CMK (cell line): ENCODE data around the gene FAM237B.

Source experiments
- DNase-seq: peaks from one replicate; pipeline ENCODE4 v3.0.0-alpha.2; 2010; ENCODE audit warnings: low read depth

Gene FAM237B

GRCh38 chr7:90290244-90291113 is 30.6 kb downstream of the FAM237B start:
- no peak for DNase-seq

DNA sequence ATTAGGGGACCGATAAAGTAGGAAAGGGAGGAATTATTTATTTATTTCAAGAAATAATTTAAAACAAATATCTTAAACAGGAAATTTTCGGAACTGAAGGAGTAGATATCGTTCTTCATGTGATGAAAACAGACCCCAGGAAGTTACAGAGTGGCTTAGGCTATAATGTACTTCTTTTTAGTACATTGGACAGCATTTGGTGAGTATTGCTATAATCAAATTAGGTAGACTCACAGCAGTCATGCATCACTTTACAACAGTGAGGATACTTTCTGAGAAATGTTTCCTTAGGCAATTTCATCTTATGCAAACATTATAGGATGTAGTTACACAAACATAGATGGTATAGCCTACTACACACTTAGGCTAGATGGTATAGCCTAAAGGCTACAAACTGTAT is 33.0 kb downstream of the FAM237B start:
- DNase-seq: no peak

GRCh38 chr7:90276033-90276728 is 44.9 kb downstream of the FAM237B start:
- no peak for DNase-seq

DNA sequence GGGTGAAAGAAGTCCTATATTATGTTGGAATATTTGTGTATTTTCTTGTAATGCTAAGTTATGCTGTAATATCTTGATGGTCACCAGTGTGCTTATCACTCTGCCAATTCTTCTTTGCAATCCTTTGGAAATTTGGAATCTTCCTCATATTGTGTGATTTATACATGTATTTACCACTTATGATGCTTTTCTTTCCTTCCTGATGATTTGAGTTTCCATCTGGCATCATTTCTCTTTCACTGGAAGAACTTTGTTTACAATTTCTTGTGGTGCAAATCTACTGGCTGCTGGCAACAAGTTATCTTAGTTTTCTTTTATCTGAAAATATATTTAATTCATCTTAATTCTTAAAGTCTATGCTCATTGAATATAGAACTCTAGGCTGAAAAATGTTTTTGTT is 46.9 kb downstream of the FAM237B start:
- DNase-seq: no peak

DNA sequence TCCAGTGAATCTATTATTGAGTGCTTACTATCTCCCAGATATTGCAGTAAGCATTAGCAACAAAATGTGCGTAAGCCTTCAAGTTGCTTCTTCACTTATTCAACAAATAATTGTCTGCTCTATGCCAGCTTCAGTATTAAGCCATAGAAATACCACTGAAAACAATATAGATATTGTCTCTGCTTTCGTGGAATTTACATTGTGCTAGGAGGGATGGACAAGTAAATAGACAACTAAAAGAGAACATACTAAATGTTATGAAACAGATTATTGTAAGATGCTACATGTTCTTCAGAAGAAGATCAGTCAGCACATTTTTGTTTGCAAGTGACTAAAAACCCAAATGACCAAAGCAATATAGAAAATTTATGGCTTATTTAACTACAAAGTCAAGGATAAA is 48.9 kb downstream of the FAM237B start:
- no peak for DNase-seq

DNA sequence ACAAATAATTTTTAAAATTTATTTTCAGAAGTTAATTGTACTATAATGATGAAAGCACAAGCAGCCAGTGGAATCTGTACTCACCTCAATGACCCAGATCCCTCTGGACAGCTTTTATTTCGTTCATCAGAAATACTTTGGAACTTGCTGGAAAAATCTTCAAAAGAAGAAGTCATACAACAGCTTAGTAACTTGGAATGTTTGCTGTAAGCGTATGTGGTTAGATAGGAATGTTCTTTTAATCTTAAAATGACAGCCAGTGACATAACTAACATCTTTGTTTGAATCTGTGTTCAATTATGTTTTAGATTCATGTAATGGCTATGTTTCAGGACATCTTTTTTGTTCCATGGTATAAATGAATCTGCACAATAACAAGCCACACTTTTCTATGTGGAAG is 49.4 kb downstream of the FAM237B start:
- DNase-seq: no peak

GRCh38 chr7:90270431-90271178 is 50.5 kb downstream of the FAM237B start:
- no peak for DNase-seq

DNA sequence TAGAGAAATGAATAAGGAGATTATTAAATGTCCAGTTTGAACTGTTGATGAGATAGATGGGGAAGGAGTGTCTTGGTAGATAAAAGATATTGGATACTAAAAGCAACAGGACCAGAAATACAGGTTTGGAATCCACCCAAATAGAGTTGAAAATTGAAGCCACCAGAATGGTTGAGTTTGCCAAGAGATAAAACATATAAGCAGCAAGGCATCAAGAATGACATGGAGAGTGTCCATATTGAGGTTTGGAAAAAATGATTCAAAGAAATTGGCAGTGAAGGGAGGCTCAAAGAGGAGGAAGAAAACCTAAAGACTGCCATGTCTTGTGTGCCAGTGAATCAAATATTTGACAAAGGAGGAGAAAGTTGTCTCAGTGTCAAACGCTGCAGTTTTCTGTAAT is 51.9 kb downstream of the FAM237B start:
- no peak for DNase-seq

DNA sequence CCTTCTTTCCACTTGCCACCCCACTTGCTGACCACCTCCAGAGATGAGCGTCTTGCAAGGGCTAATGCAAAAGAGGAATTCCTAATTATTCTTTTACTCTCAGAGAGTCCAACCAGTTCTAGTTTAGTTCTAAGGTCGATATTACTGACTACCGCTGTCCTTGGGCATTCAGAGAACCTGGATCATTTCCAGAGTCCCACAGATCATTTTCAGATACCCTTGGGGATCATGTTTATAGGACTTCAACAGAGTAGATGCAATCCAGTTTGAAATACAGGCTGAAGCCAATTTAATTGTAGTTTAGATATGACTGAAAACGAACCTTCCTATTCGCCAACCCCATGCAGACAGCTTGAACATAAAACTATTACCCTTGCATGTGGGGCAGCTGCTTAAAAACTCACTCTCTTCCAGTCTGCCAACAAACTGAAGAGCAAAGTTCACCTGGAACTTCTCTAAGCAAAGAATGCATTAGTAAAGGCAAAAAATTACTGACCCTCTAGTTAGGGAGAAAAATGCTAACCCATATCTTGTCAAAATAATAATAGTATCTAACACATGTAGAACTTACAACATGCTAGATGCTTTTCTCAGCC is 53.7 kb downstream of the FAM237B start:
- no peak for DNase-seq

DNA sequence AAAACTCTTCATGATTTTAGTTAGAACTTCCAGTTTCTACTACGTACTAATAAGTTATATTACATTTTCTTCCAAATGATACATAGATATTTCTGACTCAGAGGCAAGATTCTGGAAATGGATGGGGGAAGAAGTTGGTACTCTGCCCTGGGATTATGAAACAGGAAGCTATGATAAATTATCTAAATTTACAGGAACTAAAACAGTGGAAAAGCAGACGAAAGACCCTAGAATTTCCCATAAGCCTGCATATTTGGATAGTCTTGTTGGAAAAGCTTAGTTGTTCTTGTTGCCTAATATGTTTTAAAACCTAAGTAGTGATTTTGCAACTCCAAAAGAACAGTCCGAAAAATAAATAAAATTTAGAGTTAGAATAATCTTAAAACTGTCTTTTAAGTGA is 54.3 kb downstream of the FAM237B start:
- no peak for DNase-seq
